Neural progenitor cell (in vitro differentiated cells): ENCODE results near the gene RGL2.

Experiments
- CTCF ChIP-seq: fragments of 200-600 bp; sonication (generic); IDR thresholded peaks from 2 replicates; pipeline ENCODE4 v1.5.1; 2017; ENCODE audit warnings: antibody characterized with exemption, mild to moderate bottlenecking
- EZH2 ChIP-seq: fragments of 200-600 bp; sonication (generic); IDR thresholded peaks from 2 replicates; pipeline ENCODE4 v1.6.1; 2017; ENCODE audit warnings: antibody characterized with exemption, mild to moderate bottlenecking, moderate library complexity

- TF ChIP-seq CTCF (no peak), EZH2 (no peak)
Measured at GRCh38 chr6:33288141-33288920, 10.4 kb downstream of the RGL2 start.
